ENCODE data around the gene KIAA1191.
A peak's percentile ranks its signal among the peaks of the same experiment; 100 is the strongest.

The KIAA1191 gene

DNA sequence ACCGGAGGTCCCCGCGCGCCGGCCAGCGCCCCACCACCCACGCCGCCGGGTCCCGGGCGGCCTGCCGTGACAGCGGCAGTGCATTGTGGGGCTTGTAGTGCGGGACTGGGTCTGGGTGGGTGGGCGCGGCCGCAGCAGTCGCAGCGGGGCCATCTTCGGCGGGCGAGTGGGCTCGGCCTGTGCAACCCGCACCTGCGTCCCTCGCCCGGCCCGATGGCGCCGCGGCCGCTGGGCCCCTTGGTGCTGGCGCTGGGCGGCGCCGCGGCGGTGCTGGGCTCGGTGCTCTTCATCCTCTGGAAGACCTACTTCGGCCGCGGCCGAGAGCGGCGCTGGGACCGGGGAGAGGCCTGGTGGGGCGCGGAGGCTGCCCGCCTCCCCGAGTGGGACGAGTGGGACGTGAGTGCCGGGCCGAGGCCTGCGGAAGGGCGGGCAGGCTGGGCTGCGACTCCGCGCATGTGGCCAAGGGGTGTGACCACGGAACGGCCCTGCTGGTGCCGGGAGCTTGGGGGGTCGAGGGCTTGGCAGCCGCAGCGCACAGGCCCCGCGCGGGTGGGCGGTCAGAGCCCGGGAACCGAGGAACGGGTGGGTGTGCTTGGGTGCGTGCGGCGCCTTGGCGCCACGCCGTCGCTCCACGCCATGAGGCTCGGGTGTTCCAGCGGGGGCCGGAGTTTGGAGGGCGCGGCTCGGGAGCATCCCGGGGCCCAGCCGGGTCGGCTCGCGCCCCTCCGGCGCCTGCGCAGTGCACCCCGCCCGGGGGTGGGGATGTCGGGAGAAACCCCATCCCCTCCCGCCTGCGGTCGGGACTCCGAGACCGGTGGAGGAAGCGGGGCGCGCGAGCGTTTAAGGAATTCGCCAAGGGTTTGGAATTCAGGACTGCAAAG is 4.0 kb upstream of the KIAA1191 start, which contains the start of gene ARL10:
Gene ARL10, plus strand, starts transcription at position 137 of the 881 bp plus-strand sequence. Its CDS starts 77 bp downstream, at position 214.
- DNase-seq (ENCODE audit: low spot score), result peak; percentile 76

- no peak for DNase-seq (ENCODE audit: low spot score)
Observed at GRCh38 chr5:176364765-176365350, 3.3 kb upstream of the KIAA1191 start.

DNA sequence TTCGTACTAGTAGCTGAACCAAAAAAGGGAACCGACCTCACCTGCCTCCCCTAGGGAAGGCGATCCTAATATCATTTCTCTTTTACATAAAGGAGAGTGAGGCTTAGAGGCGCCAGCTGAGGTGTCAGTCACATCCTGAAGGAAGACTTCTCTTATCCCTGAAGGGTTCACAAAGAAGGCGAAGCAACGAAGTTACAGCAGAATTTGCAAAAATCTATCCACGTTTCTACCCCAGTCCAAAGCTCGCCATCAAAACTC is 598 bp upstream of the KIAA1191 start:
- DNase-seq (ENCODE audit: low spot score), result no peak

- no peak for DNase-seq (ENCODE audit: low spot score)
Observed at GRCh38 chr5:176360894-176361436, 599 bp downstream of the KIAA1191 start.

GRCh38 chr5:176359658-176360057 is 1.9 kb downstream of the KIAA1191 start:
- no peak for DNase-seq (ENCODE audit: low spot score)

GRCh38 chr5:176356179-176356566 is 5.4 kb downstream of the KIAA1191 start:
- no peak for DNase-seq (ENCODE audit: low spot score)

GRCh38 chr5:176355400-176356178 is 6.0 kb downstream of the KIAA1191 start:
- DNase-seq (ENCODE audit: low spot score), result peak; percentile 31

GRCh38 chr5:176353533-176353932 is 8.0 kb downstream of the KIAA1191 start:
- DNase-seq (ENCODE audit: low spot score), result no peak

DNA sequence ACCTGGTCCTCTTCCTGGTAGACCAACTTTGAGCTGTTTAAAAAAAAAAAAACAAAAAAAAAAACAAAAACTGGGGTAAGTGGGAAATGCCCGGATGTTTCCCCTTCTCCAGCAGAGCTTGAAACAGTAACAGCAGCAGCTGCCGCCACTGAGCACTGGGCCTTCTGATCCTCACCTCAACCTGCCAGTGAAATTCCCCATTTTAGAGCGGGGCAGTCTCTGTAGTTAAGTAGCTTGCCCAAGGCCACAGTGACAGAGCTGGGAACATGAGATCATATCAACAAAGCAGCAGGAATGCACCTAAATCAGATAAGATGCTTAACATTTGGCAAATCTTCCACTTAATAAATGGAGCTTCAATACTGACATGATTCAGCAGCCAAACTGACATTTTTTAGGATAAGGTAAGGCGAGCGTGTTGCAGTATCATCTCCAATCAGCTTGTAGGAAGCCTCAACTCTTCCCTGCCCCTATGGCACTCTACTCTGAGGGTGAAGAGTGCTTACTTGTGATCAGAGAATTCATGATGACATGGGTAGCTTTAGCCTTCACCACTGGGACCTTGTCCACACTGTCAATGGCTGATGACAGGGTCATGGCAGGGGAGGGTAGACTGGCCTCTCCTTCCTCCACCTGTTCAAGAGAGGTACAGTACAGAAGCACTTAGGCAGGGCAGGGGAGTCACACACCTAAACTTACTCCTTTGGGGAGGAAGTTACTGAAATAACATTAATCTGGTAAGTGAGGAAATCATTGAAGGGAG is 9.3 kb downstream of the KIAA1191 start:
- no peak for DNase-seq (ENCODE audit: low spot score)

GRCh38 chr5:176350416-176350815 is 11.1 kb downstream of the KIAA1191 start:
- DNase-seq (ENCODE audit: low spot score), result no peak

DNA sequence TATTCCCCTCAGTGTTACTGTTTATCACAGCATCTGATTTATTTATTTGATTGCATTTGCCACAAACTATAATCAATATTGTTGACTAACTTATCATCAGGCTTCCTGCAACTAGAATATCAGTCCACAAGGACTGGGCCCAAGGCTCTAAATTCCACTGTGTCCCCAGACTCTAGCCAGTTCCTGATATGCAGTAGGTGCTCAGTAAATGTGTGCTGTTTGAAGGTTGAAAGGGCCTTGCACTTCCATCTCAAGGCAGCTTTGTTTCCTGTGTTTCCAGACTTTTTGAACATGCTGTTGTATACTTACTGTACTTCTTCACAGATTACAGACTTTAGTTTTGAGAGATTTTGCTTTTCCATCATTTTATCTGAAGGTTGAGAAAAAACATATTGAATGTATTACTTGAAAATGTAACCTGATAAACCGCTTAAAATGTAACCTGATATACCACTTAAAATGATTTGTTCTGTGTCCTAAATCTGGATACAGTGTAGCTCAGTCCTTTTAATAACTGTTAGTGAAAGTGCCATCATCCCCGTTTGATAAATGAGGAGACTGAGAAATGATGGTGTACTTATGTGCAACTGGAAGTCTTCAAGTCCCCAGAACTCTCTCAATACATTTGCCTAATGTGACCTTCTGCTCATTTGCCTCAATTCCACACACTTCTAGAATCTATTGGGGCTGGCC is 18.7 kb downstream of the KIAA1191 start:
- no peak for DNase-seq (ENCODE audit: low spot score)

GRCh38 chr5:176342158-176342483 is 19.4 kb downstream of the KIAA1191 start:
- DNase-seq (ENCODE audit: low spot score), result no peak

DNA sequence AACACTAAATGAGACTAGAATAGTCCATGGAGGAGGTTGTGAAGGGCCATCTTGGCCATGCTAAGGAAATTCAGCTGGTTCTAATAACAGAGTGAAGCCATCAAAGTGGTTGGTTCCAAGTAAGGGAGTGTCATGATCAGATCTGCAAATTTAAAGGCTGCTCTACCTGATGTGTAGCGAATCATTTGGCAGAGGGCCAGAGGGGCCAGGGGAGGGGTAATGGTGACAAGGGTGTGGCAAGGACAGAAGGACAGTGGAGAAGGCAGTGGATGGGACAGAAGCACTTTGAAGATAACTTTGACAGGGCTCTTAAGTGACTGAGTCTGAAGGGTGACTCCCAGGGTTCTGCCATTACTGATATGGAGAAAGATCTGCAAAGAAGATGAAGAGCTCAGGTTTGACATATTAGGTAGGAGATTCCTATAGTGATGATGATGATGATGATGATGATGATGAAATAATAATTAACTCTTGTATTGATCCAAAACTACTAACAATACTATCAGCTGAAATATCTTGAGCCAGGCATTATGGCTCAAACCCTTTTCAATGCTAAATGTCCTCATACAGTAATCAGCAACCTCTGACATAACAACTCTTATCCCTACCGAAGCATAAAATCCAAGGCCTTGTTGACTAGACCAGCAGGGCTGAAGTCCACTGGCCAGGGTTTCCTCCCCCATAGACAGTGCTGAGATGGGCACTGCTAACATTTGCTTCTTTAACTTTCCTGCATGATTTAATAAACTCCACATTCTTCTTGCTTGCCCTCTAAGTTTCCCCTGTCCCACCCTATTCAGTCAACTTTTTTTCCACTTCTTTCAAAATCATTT is 20.0 kb downstream of the KIAA1191 start:
- DNase-seq (ENCODE audit: low spot score), result no peak

- no peak for DNase-seq (ENCODE audit: low spot score)
Observed at GRCh38 chr5:176339304-176339703, 22.3 kb downstream of the KIAA1191 start.

- no peak for DNase-seq (ENCODE audit: low spot score)
Observed at GRCh38 chr5:176337913-176338312, 23.7 kb downstream of the KIAA1191 start.

DNA sequence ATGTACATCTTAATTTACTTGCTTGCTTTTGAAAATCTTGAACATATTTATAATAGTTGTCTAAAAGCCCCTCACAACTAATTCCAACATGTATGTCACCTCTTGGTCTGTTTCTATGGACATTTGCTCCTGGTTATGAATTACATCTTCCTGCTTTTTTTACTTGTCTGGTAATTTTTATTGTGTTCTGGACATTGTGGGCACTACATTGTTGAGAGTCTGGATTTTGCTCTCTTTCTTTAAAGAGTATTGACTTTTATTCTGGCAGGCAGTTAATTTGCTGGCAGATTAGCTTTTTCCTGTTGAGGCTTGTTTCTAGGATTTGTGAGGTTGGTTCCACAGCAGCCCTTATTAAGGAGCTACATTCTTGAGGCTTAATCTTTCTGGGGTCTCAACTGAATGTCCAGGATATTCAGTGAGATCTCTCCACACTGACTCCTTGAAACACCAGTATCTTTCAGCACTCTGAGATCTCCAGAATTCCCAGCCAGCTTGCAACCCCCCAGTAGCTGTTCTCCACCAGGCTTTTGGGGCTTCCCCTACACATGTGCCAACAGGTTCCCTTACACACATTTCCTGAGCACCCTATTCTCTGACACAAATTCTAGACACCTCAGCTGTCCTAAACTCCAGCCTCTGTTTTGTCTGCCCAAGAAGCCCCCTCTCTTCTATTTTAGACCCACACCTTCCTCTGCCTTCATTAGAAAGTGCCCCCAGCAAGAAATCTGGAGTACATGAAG is 27.4 kb downstream of the KIAA1191 start:
- DNase-seq (ENCODE audit: low spot score), result no peak

- DNase-seq (ENCODE audit: low spot score), result no peak
Observed at GRCh38 chr5:176320577-176320976, 41.0 kb downstream of the KIAA1191 start.

DNA sequence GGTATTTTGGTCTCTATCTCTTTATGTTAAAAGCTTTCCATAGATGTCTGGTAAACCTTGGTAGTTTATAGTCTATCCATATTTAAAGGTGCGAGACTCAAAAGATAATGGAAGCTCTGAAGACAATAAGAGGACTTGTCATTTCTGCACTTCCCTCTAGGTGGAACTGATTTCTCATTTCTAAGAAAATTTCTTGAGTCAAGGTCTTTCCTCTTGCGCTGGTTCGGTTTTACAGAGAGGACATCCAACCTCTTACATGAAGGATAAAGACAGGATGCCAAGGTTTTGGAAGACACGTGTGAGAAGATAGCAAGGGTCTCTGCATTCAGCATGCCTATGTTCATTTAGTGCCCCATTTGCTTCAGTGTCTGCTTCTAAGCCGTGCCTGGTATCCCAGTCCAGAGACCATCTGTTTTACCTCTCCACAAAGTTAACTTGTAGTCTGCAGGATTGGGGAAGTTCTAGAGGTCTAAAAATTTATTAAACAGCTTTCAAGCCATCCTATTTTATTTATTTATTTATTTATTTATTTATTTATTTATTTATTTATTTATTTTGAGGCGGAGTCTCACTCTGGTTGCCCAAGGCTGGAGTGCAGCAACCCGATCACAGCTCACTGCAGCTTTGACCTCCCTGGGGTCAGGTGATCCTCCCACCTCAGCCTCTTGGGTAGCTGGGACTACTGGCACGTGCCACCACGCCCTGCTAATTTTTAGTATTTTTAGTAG is 41.6 kb downstream of the KIAA1191 start:
- DNase-seq (ENCODE audit: low spot score), result no peak
